SU-DHL-6 (cell line): ENCODE results near the gene AMN1.

Experiments
- EZH2phosphoT487 ChIP-seq: fragments of 200-600 bp; sonication (generic), shearing (Covaris generic); conservative IDR thresholded peaks from 2 replicates; pipeline ENCODE4 v1.6.1; 2018; ENCODE audit warnings: mild to moderate bottlenecking, antibody characterized with exemption, low read length, moderate library complexity, mixed read lengths
- TF ChIP-seq, protein P1 (sequence below): fragments of 200-600 bp; sonication (generic); IDR thresholded peaks from one replicate; pipeline ENCODE4 v1.5.1; 2017; ENCODE audit warnings: antibody characterized with exemption, mild to moderate bottlenecking, low read length, moderate library complexity; ENCODE audit not compliant: insufficient read depth, poor library complexity, severe bottlenecking

DNA sequence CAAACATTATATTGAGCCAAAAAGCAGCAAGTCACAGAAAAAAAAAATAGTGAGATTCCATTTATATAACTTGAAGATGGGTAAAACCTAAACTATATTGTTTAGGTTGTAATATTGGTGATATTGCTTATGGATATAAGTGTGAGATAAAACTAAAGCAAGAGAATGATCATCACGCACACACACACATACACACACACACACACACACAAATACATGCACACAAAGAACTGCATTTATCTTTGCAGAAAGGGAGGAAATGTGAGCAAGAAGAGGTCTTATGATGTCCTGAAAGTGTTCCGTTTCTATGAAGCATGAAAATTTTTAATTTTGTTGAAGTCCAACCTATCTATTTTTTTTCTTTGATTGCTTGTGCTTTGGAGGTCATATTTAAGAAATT lies 16.4 kb upstream of the AMN1 start:
- TF ChIP-seq, protein P1, sequence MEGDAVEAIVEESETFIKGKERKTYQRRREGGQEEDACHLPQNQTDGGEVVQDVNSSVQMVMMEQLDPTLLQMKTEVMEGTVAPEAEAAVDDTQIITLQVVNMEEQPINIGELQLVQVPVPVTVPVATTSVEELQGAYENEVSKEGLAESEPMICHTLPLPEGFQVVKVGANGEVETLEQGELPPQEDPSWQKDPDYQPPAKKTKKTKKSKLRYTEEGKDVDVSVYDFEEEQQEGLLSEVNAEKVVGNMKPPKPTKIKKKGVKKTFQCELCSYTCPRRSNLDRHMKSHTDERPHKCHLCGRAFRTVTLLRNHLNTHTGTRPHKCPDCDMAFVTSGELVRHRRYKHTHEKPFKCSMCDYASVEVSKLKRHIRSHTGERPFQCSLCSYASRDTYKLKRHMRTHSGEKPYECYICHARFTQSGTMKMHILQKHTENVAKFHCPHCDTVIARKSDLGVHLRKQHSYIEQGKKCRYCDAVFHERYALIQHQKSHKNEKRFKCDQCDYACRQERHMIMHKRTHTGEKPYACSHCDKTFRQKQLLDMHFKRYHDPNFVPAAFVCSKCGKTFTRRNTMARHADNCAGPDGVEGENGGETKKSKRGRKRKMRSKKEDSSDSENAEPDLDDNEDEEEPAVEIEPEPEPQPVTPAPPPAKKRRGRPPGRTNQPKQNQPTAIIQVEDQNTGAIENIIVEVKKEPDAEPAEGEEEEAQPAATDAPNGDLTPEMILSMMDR, result no peak
- no peak for TF ChIP-seq EZH2phosphoT487
